ENCODE measurements around the gene SNRPA.
A peak's percentile ranks its signal among the peaks of the same experiment; 100 is the strongest.

Gene SNRPA

GRCh38 chr19:40716031-40716481 lies 34.9 kb upstream of the SNRPA start:
- CTCF ChIA-PET: interaction anchor here (0.9 to 1.3 kb wide), 5 partner anchors 13 to 295 kb away, joined by 3 to 6 read pairs (median 3); no protein-coding TSS in a partner anchor
- DNase-seq (ENCODE audit: extremely low spot score): no peak

GRCh38 chr19:40716482-40717324 lies 34.3 kb upstream of the SNRPA start, which contains the start of the genes COQ8B and ITPKC:
Gene COQ8B, minus strand, starts transcription at chr19:40716886. Its CDS starts 2,254 bp downstream, at chr19:40714632.
Gene ITPKC, plus strand, starts transcription at chr19:40717112. Its CDS starts 24 bp downstream, at chr19:40717136.
- DNase-seq (ENCODE audit: extremely low spot score): peak; percentile 98
- no peak for TF ChIP-seq CTCF (IDR thresholded peaks at IDR 0.05; ENCODE audit: control extremely low read depth, extremely low read depth, low read depth, missing control alignments)
- CTCF ChIA-PET: interaction anchor here (0.9 to 1.3 kb wide), 7 partner anchors 14 to 296 kb away, joined by 3 to 6 read pairs (median 3); no protein-coding TSS in a partner anchor
- POLR2A ChIA-PET: interaction anchor here (0.5 to 1.5 kb wide), 6 partner anchors 26 to 82 kb away, joined by 3 to 5 read pairs (median 4); partner anchors contain the start of genes ACTMAP and EGLN2

More at GRCh38 chr19:40716031-40716481, 34.9 kb upstream of the SNRPA start:
- POLR2A ChIA-PET: interaction anchor here (1.1 to 1.3 kb wide), 2 partner anchors 62 to 83 kb away, joined by 3 read pairs; partner anchors contain the start of gene EGLN2
- no peak for TF ChIP-seq CTCF (IDR thresholded peaks at IDR 0.05; ENCODE audit: control extremely low read depth, extremely low read depth, low read depth, missing control alignments)

GRCh38 chr19:40717325-40717879 lies 33.6 kb upstream of the SNRPA start:
- POLR2A ChIA-PET: interaction anchor here (0.5 to 1.5 kb wide), 6 partner anchors 25 to 82 kb away, joined by 3 to 5 read pairs (median 4); partner anchors contain the start of genes ACTMAP and EGLN2

GRCh38 chr19:40717880-40718773 lies 32.9 kb upstream of the SNRPA start:
- DNase-seq (ENCODE audit: extremely low spot score): no peak
- TF ChIP-seq CTCF (IDR thresholded peaks at IDR 0.05; ENCODE audit: control extremely low read depth, extremely low read depth, low read depth, missing control alignments): no peak
- POLR2A ChIA-PET: interaction anchor here (1.5 kb wide), 1 partner anchor 32 kb away, joined by 4 read pairs; the partner anchor contains the start of gene ACTMAP
- CTCF ChIA-PET: interaction anchor here (1.0 kb wide), 1 partner anchor 25 kb away, joined by 3 read pairs; no protein-coding TSS in a partner anchor

More at GRCh38 chr19:40717325-40717879, 33.6 kb upstream of the SNRPA start:
- CTCF ChIA-PET: interaction anchor here (1.0 to 1.3 kb wide), 4 partner anchors 26 to 85 kb away, joined by 3 to 6 read pairs (median 3); no protein-coding TSS in a partner anchor
- DNase-seq (ENCODE audit: extremely low spot score): no peak
- TF ChIP-seq CTCF (IDR thresholded peaks at IDR 0.05; ENCODE audit: control extremely low read depth, extremely low read depth, low read depth, missing control alignments): no peak

GRCh38 chr19:40718774-40719391 lies 32.1 kb upstream of the SNRPA start:
- ChIA-PET POLR2A (no interaction called here), CTCF (no interaction called here)
- TF ChIP-seq CTCF (IDR thresholded peaks at IDR 0.05; ENCODE audit: control extremely low read depth, extremely low read depth, low read depth, missing control alignments): no peak
- no peak for DNase-seq (ENCODE audit: extremely low spot score)

Measured in GM10248 (cell line).